T-cell (primary cell): ENCODE results near the gene AMFR. TPM values are rescaled to one million over a fixed set of nuclear protein-coding genes. Genes with fewer than 3 reads are reported as not detected.

Source experiments
- ATAC-seq, 4 experiments: fragments of 200-7000 bp in 3 of 4; fragments of 150-1000 bp in 1 of 4; cut with Tn5 transposase; replicated peaks in 1 of 4; 1 replicate in 3 of 4; 2 replicates in 1 of 4; pipeline ENCODE4 v1.10.0; 2021; ENCODE audit warnings: moderate library complexity in 3 of 4, mild to moderate bottlenecking in 2 of 4, moderate number of reproducible peaks in 1 of 4
- CTCF ChIA-PET, 2 donors: fragments of 300-600 bp; sonication (Branson Sonifier 250); formaldehyde crosslinking; loops; one replicate each; lab custom pipeline; 2022; ENCODE audit warnings: antibody characterized with exemption in 2 of 2; lab: Charles Lee
- POLR2A ChIA-PET, 2 donors: fragments of 300-600 bp; sonication (Branson Sonifier 250); formaldehyde crosslinking; loops; one replicate each; lab custom pipeline; 2022; ENCODE audit warnings: antibody characterized with exemption in 2 of 2; lab: Charles Lee
- DNase-seq, 35 experiments: peaks; one replicate each; pipeline versions ENCODE4 v3.0.0 to v3.0.0-alpha.2; 2013 to 2023
- H3K27ac ChIP-seq: one replicate; pipeline ENCODE4 v1.5.1; 2013; ENCODE audit warnings: low read length
- H3K27me3 ChIP-seq, 2 experiments: replicated peaks in 1 of 2; 1 replicate in 1 of 2; 2 replicates in 1 of 2; pipeline versions ENCODE4 v1.6.1 to v1.7.0; 2013; ENCODE audit warnings: low read length in 1 of 2, mixed read lengths in 1 of 2; ENCODE audit not compliant: control insufficient read depth in 2 of 2, insufficient read depth in 2 of 2; ENCODE audit errors: extremely low read depth in 1 of 2
- H3K36me3 ChIP-seq, 2 donors: 1 replicate in 1 of 2; 2 replicates in 1 of 2; pipeline versions ENCODE4 v1.6.1 to v1.7.0; 2013; ENCODE audit warnings: low read length in 1 of 2; ENCODE audit not compliant: control insufficient read depth in 2 of 2, insufficient read depth in 1 of 2; ENCODE audit errors: extremely low read depth in 1 of 2
- H3K4me1 ChIP-seq, 2 experiments: 1 replicate in 1 of 2; 2 replicates in 1 of 2; pipeline versions ENCODE4 v1.6.1 to v1.7.0; 2013; ENCODE audit warnings: low read length in 2 of 2, mixed read lengths in 1 of 2; ENCODE audit not compliant: insufficient read depth in 2 of 2, control insufficient read depth in 1 of 2; ENCODE audit errors: extremely low read depth in 1 of 2
- H3K4me3 ChIP-seq, 2 donors: 1 replicate in 1 of 2; 2 replicates in 1 of 2; pipeline versions ENCODE4 v1.5.1 to v1.7.0; 2013; ENCODE audit warnings: mild to moderate bottlenecking in 2 of 2, low read length in 1 of 2, moderate library complexity in 1 of 2; ENCODE audit not compliant: control insufficient read depth in 1 of 2; ENCODE audit errors: extremely low read depth in 1 of 2
- H3K9me3 ChIP-seq: 2 replicates; pipeline ENCODE4 v1.7.0; 2013
- H3K27ac Mint-ChIP-seq, 2 donors: one replicate each; pipeline ENCODE4 v1.8.0; 2020 to 2021; ENCODE audit warnings: mild to moderate bottlenecking in 2 of 2, mixed read lengths in 2 of 2
- H3K27me3 Mint-ChIP-seq, 2 donors: one replicate each; pipeline ENCODE4 v1.8.0; 2021 to 2022; ENCODE audit warnings: mixed read lengths in 2 of 2
- H3K36me3 Mint-ChIP-seq: one replicate; pipeline ENCODE4 v1.8.0; 2021; ENCODE audit warnings: mixed read lengths
- H3K4me1 Mint-ChIP-seq, 3 donors: one replicate each; pipeline ENCODE4 v1.8.0; 2020 to 2022; ENCODE audit warnings: mixed read lengths in 3 of 3, mild to moderate bottlenecking in 1 of 3
- H3K4me3 Mint-ChIP-seq, 3 donors: one replicate each; pipeline ENCODE4 v1.8.0; 2020 to 2022; ENCODE audit warnings: mild to moderate bottlenecking in 3 of 3, mixed read lengths in 3 of 3, moderate library complexity in 3 of 3
- H3K9me3 Mint-ChIP-seq, 3 donors: one replicate each; pipeline ENCODE4 v1.8.0; 2020 to 2022; ENCODE audit warnings: mixed read lengths in 3 of 3
- WGBS: methylation state at CpG from one replicate; pipeline ENCODE4 v1.1.5; 2013; ENCODE audit warnings: missing lambda C conversion rate; ENCODE audit not compliant: insufficient coverage; 5-methylcytosine and 5-hydroxymethylcytosine counted together
- total RNA-seq, 35 experiments: library from RNA in 6 of 35; stranded (reverse) in 6 of 35; fragments of 120-200 nt in 1 of 35; gene quantifications; one replicate each; pipeline versions ENCODE4 v1.2.1 to v1.2.4 and lab custom pipeline; 2013 to 2026

Gene AMFR
- total RNA-seq, 5 donors from 2014 or later (not counting 1 experiment from before 2014, with no cell fraction given): 60.4 to 71.9 (median 68.4) TPM

DNA sequence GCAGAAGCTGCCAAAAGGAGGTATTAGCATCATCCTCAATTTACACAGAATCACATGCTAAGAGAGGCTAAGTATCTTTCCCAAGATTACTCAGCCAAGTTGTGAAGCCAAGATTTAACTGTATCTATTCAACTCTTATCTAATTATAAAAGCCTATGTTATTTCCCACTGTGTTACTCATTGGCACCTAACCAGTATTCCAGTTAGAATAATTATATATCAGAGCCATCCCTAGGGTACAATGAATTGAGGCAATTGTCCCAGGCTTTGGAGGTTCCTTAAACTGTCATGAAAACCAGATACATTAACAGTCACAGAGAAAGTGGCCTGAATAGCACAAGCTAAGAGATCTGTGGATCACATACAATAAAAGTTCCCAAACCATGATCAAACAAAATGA is 10.9 kb upstream of the AMFR start:
- Histone ChIP-seq H3K27me3 (no peaks in the 10 kb centered on the region), H3K36me3 (peaks cover 6 to 59% of the 10 kb centered on the region in 2 donors), H3K9me3 (no peaks in the 10 kb centered on the region), H3K4me3 (no peak overlapping the region), H3K4me1 (no peaks in the 10 kb centered on the region), H3K27ac (no peak overlapping the region)
- Mint-ChIP-seq H3K4me1 (peaks cover 0 to 2% (median 2%) of the 10 kb centered on the region in 3 donors), H3K27ac (no peak overlapping the region), H3K4me3 (no peak overlapping the region), H3K27me3 (no peaks in the 10 kb centered on the region), H3K36me3 (peaks cover 47% of the 10 kb centered on the region), H3K9me3 (no peaks in the 10 kb centered on the region)
- DNase-seq (no peak), ATAC-seq (no peak)
- ChIA-PET POLR2A (interaction anchor here (0.6 to 0.9 kb wide), 2 partner anchors 15 to 61 kb away, joined by 3 read pairs; partner anchors contain the start of genes NUDT21 (in 1 of the 2) and OGFOD1 (in 1 of the 2)), CTCF (no interaction called here)

DNA sequence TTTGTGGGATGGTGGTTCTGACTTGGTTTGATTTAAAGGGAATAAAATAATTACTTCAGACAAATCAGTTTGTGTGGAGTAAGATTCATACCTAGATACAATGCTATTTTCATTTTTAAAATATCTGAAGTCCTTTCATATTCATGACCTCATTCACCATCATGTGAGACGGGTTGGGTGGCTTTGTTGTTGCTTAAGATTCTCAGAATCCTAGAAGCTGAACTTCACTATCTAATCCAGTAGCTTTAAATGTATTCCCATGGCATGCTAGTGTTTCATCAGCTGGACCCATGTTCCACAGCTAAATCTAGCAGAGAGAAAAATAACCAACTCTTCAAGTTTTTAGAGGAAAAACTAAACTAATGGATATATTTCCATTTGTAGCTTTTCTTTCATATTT is 2.7 kb upstream of the AMFR start:
- no CpG with 5 or more reads among the region's 1 CpG for WGBS
- Histone ChIP-seq H3K27me3 (no peaks in the 10 kb centered on the region), H3K4me3 (no peak overlapping the region), H3K36me3 (peaks cover 0 to 20% of the 10 kb centered on the region in 2 donors), H3K27ac (no peak overlapping the region), H3K4me1 (peaks cover 7 to 12% of the 10 kb centered on the region in 2 experiments), H3K9me3 (no peaks in the 10 kb centered on the region)
- ATAC-seq (no peak), DNase-seq (no peak)
- H3K4me3 Mint-ChIP-seq: no peak overlapping the region
- H3K4me1 Mint-ChIP-seq: peaks cover 16 to 21% (median 20%) of the 10 kb centered on the region in 3 donors
- H3K27me3 Mint-ChIP-seq: no peaks in the 10 kb centered on the region
- H3K36me3 Mint-ChIP-seq: peaks cover 10% of the 10 kb centered on the region
- no peaks in the 10 kb centered on the region for H3K9me3 Mint-ChIP-seq
- POLR2A ChIA-PET: no interaction called here
- H3K27ac Mint-ChIP-seq: peak overlapping the region in 1 of 2 donors; percentile 41
- CTCF ChIA-PET: no interaction called here

- ATAC-seq (no peak), DNase-seq (peak in 1 of 35 experiments; percentile 4)
- Mint-ChIP-seq H3K27me3 (no peaks in the 10 kb centered on the region), H3K4me1 (peaks cover 31 to 36% (median 35%) of the 10 kb centered on the region in 3 donors), H3K4me3 (peak overlapping the region; percentile 70 to 78 (median 76)), H3K27ac (peak overlapping the region; percentile 82 to 84), H3K9me3 (no peaks in the 10 kb centered on the region), H3K36me3 (no peaks in the 10 kb centered on the region)
- ChIA-PET CTCF (interaction anchor here in 1 of 2 donors (0.7 to 0.9 kb wide), 2 partner anchors 24 to 25 kb away, joined by 3 read pairs; partner anchors contain the start of genes NUDT21 and OGFOD1), POLR2A (interaction anchor here in 1 of 2 donors (1.3 kb wide), 1 partner anchor 25 kb away, joined by 5 read pairs; the partner anchor contains the start of genes NUDT21 and OGFOD1)
- WGBS: 100% methylated on average over 2 of the region's 4 CpGs
- Histone ChIP-seq H3K36me3 (peaks cover 0 to 9% of the 10 kb centered on the region in 2 donors), H3K4me1 (peaks cover 7 to 18% of the 10 kb centered on the region in 2 experiments), H3K9me3 (no peaks in the 10 kb centered on the region), H3K4me3 (no peak overlapping the region), H3K27me3 (no peaks in the 10 kb centered on the region), H3K27ac (no peak overlapping the region)
Measured at GRCh38 chr16:56426585-56426984, 1.2 kb upstream of the AMFR start.

GRCh38 chr16:56424791-56425438 is 430 bp downstream of the AMFR start:
- Mint-ChIP-seq H3K27me3 (no peaks in the 10 kb centered on the region), H3K4me1 (peaks cover 43 to 48% (median 46%) of the 10 kb centered on the region in 3 donors), H3K36me3 (no peaks in the 10 kb centered on the region), H3K4me3 (peak overlapping the region; percentile 90 to 99 (median 98)), H3K9me3 (no peaks in the 10 kb centered on the region), H3K27ac (no peak overlapping the region)
- Histone ChIP-seq H3K36me3 (no peaks in the 10 kb centered on the region), H3K4me3 (peak overlapping the region; percentile 50 to 66), H3K27ac (no peak overlapping the region), H3K27me3 (no peaks in the 10 kb centered on the region), H3K4me1 (peaks cover 7 to 18% of the 10 kb centered on the region in 2 experiments), H3K9me3 (no peaks in the 10 kb centered on the region)
- peak in 31 of 35 experiments; percentile 0 to 44 (median 12) for DNase-seq
- under 1% methylated on average over 69 of the region's 79 CpGs for WGBS
- peak; percentile 41 to 58 (median 50) for ATAC-seq
- ChIA-PET CTCF (no interaction called here), POLR2A (no interaction called here)

DNA sequence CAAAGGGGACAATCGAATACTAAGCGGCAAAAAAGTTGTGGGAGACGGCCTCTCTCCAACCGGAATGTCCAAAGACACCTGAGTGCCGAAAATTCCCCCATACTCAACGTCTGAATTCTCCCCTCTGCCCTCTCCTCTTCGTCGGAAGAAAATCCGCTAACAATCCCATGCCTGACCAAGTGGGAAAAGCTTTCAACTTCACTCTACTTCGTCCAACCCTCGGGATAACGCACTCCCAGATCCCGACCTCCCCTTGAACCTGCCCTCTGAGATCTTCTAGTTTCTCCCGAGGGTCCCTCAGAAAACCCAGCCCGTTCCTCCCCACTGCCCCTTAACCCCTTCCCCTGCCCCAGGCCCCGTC is 961 bp downstream of the AMFR start:
- peaks cover 7 to 18% of the 10 kb centered on the region in 2 experiments for H3K4me1 ChIP-seq
- no peaks in the 10 kb centered on the region for H3K36me3 ChIP-seq
- peaks cover 43 to 48% (median 46%) of the 10 kb centered on the region in 3 donors for H3K4me1 Mint-ChIP-seq
- no peaks in the 10 kb centered on the region for H3K36me3 Mint-ChIP-seq
- DNase-seq (peak in 2 of 35 experiments; percentile 3 to 15), ATAC-seq (no peak)
- H3K9me3 Mint-ChIP-seq: no peaks in the 10 kb centered on the region
- H3K9me3 ChIP-seq: no peaks in the 10 kb centered on the region
- POLR2A ChIA-PET: no interaction called here
- H3K4me3 ChIP-seq: peak overlapping the region; percentile 50 to 74
- H3K27ac ChIP-seq: no peak overlapping the region
- 13% methylated on average over 15 of the region's 16 CpGs for WGBS
- H3K27me3 ChIP-seq: no peaks in the 10 kb centered on the region
- CTCF ChIA-PET: no interaction called here
- H3K4me3 Mint-ChIP-seq: peak overlapping the region; percentile 90 to 99 (median 98)
- H3K27me3 Mint-ChIP-seq: no peaks in the 10 kb centered on the region
- H3K27ac Mint-ChIP-seq: peak overlapping the region; percentile 80 to 91

DNA sequence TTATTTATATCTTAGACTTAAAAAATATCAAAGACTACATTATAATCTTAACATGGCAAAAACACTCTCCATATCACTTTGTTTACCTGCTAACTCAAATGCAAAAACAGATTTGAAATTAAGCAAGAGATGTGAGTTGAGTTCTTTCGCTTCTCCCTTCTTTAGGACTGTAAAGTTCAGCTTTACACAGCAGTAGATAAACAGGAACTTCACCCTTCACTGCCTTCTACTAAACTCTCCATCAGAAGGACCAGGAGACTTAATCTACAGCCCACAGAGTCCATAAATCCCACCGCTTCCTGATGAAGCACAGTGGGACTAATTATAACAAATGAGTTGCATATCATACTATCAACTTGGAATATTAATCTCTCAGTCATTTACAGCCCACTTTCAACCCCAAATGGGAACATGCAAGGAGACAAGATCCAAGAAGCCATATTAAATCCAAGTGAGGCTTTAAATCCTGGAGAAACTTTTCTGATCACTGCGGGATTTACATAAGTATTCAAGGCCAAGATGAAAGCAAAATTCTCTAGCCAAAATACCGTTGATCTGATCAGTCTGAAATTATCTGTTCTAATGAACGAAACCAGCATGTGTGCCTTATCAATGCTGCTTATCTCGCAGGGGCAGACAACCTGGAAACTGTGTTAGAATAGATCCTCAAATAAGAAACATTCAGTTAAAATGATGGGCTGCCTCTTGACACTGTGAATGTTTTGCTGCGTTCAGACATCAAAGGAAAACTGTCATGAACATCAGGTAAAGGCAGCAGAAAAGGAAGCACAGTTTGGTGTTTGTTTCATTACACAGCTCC is 1.6 kb downstream of the AMFR start:
- peak overlapping the region; percentile 80 to 91 for H3K27ac Mint-ChIP-seq
- ATAC-seq: peak in 1 of 4 experiments; percentile 10
- DNase-seq: peak in 3 of 35 experiments; percentile 5 to 46 (median 7)
- CTCF ChIA-PET: no interaction called here
- whole genome bisulfite sequencing: 28% methylated on average over 5 of the region's 7 CpGs
- H3K36me3 ChIP-seq: no peaks in the 10 kb centered on the region
- no peaks in the 10 kb centered on the region for H3K36me3 Mint-ChIP-seq
- no peak overlapping the region for H3K27ac ChIP-seq
- peaks cover 7 to 18% of the 10 kb centered on the region in 2 experiments for H3K4me1 ChIP-seq
- no peaks in the 10 kb centered on the region for H3K9me3 ChIP-seq
- no peaks in the 10 kb centered on the region for H3K27me3 ChIP-seq
- H3K4me1 Mint-ChIP-seq: peaks cover 43 to 48% (median 46%) of the 10 kb centered on the region in 3 donors
- peak overlapping the region; percentile 50 to 74 for H3K4me3 ChIP-seq
- H3K4me3 Mint-ChIP-seq: peak overlapping the region; percentile 90 to 99 (median 98)
- H3K27me3 Mint-ChIP-seq: no peaks in the 10 kb centered on the region
- POLR2A ChIA-PET: interaction anchor here in 1 of 2 donors (0.8 kb wide), 1 partner anchor 16 kb away, joined by 4 read pairs; no protein-coding TSS in a partner anchor
- no peaks in the 10 kb centered on the region for H3K9me3 Mint-ChIP-seq
